H1 (cell line): ENCODE data around the gene TBCEL. TPM values are rescaled to one million over a fixed set of nuclear protein-coding genes. Genes with fewer than 3 reads are reported as not detected.

Experiments
- CTCF ChIA-PET: fragments of 300-600 bp; sonication (Branson Sonifier 250); formaldehyde crosslinking; loops from one replicate; lab custom pipeline; 2021; ENCODE audit not compliant: partially characterized antibody; lab: Charles Lee
- POLR2A ChIA-PET: fragments of 300-600 bp; sonication (Branson Sonifier 250); formaldehyde crosslinking; loops from one replicate; lab custom pipeline; 2021; ENCODE audit warnings: inconsistent platforms; ENCODE audit not compliant: partially characterized antibody; lab: Charles Lee
- DNase-seq, 2 experiments: peaks; one replicate each; pipeline versions ENCODE4 v3.0.0 to v3.0.0-alpha.2; 2010 to 2022; ENCODE audit warnings: low spot score in 2 of 2, low read depth in 1 of 2, mixed read lengths in 1 of 2
- FAIRE-seq: peaks from 2 replicates; lab custom pipeline; 2011; peaks lifted over from hg19 to GRCh38; lab: Jason Lieb, UNC
- H2AFZ ChIP-seq: 2 replicates; pipeline ENCODE4 v1.8.1; 2012; ENCODE audit warnings: low read length, inconsistent platforms
- H2AK5ac ChIP-seq: 2 replicates; pipeline ENCODE4 v1.6.1; 2013; ENCODE audit warnings: low read depth, low read length
- H2BK120ac ChIP-seq: replicated peaks from 2 replicates; pipeline ENCODE3; 2013; ENCODE audit warnings: low read depth, low read length, inconsistent platforms
- H2BK12ac ChIP-seq: 2 replicates; pipeline ENCODE4 v1.6.1; 2013; ENCODE audit warnings: low read depth, low read length
- H2BK15ac ChIP-seq: 2 replicates; pipeline ENCODE4 v1.6.1; 2013; ENCODE audit warnings: low read length
- H2BK20ac ChIP-seq: 2 replicates; pipeline ENCODE4 v1.6.1; 2013; ENCODE audit warnings: low read length
- H2BK5ac ChIP-seq: 2 replicates; pipeline ENCODE4 v1.6.1; 2013; ENCODE audit warnings: low read depth, low read length
- H3K14ac ChIP-seq: 2 replicates; pipeline ENCODE4 v1.6.1; 2013; ENCODE audit warnings: inconsistent platforms; ENCODE audit not compliant: insufficient read length
- H3K18ac ChIP-seq: 2 replicates; pipeline ENCODE4 v1.6.1; 2013; ENCODE audit warnings: low read length; ENCODE audit errors: extremely low read depth
- H3K23ac ChIP-seq: 2 replicates; pipeline ENCODE4 v1.6.1; 2013; ENCODE audit warnings: inconsistent platforms; ENCODE audit not compliant: insufficient read length
- H3K23me2 ChIP-seq: 2 replicates; pipeline ENCODE4 v1.6.1; 2013; ENCODE audit warnings: low read depth, low read length
- H3K27ac ChIP-seq: 2 replicates; pipeline ENCODE4 v1.6.1; 2011; ENCODE audit warnings: low read depth, low read length, inconsistent platforms
- H3K27me3 ChIP-seq, 4 experiments: replicated peaks in 1 of 4; 1 replicate in 1 of 4; 2 replicates in 3 of 4; pipeline versions ENCODE4 v1.6.1 to v1.8.1; 2011 to 2013; ENCODE audit warnings: low read length in 3 of 4, mild to moderate bottlenecking in 3 of 4, inconsistent platforms in 2 of 4, mixed read lengths in 2 of 4, moderate library complexity in 1 of 4; ENCODE audit not compliant: control insufficient read depth in 3 of 4, insufficient read depth in 3 of 4; ENCODE audit errors: extremely low read depth in 1 of 4
- H3K36me3 ChIP-seq, 4 experiments: 2 replicates each; pipeline versions ENCODE4 v1.6.1 to v1.8.1; 2011 to 2013; ENCODE audit warnings: mild to moderate bottlenecking in 4 of 4, low read length in 3 of 4, moderate library complexity in 2 of 4, control low read depth in 1 of 4, inconsistent platforms in 1 of 4; ENCODE audit not compliant: insufficient read depth in 4 of 4, control insufficient read depth in 2 of 4
- H3K4ac ChIP-seq: replicated peaks from 2 replicates; pipeline ENCODE3; 2013; ENCODE audit warnings: low read length, low read depth, mixed read lengths, inconsistent platforms; ENCODE audit not compliant: insufficient read length
- H3K4me1 ChIP-seq, 4 experiments: replicated peaks in 1 of 4; 1 replicate in 1 of 4; 2 replicates in 3 of 4; pipeline versions ENCODE4 v1.6.1 to v1.8.1; 2011 to 2013; ENCODE audit warnings: low read length in 3 of 4, inconsistent platforms in 2 of 4, mixed read lengths in 1 of 4; ENCODE audit not compliant: insufficient read depth in 4 of 4, control insufficient read depth in 3 of 4
- H3K4me2 ChIP-seq, 2 experiments: 2 replicates each; pipeline versions ENCODE4 v1.6.1 to v1.8.1; 2011 to 2013; ENCODE audit warnings: low read depth in 2 of 2, low read length in 2 of 2, control low read depth in 1 of 2, inconsistent platforms in 1 of 2, mild to moderate bottlenecking in 1 of 2; ENCODE audit not compliant: insufficient read depth in 1 of 2
- H3K4me3 ChIP-seq, 4 experiments: fragments of 200-600, 300-600 bp in 1 of 4; sonication (generic), shearing (Covaris generic), sonication (Bioruptor Twin) in 1 of 4; 2 replicates each; pipeline versions ENCODE4 v1.5.1 to v1.8.1; 2011 to 2016; ENCODE audit warnings: low read length in 4 of 4, low read depth in 3 of 4, control low read depth in 2 of 4, inconsistent platforms in 2 of 4, mild to moderate bottlenecking in 2 of 4, mixed read lengths in 1 of 4, moderate library complexity in 1 of 4; ENCODE audit not compliant: insufficient read depth in 2 of 4; ENCODE audit errors: extremely low read depth in 1 of 4
- H3K56ac ChIP-seq: replicated peaks from 2 replicates; pipeline ENCODE3; 2013; ENCODE audit warnings: low read depth, mild to moderate bottlenecking, mixed read lengths, low read length, inconsistent platforms; ENCODE audit not compliant: insufficient read length
- H3K79me1 ChIP-seq: 2 replicates; pipeline ENCODE4 v1.6.1; 2013; ENCODE audit warnings: low read depth, low read length, control low read depth
- H3K79me2 ChIP-seq, 2 experiments: 2 replicates each; pipeline versions ENCODE4 v1.6.1 to v1.8.1; 2012 to 2013; ENCODE audit warnings: low read length in 2 of 2, mild to moderate bottlenecking in 2 of 2, inconsistent platforms in 1 of 2; ENCODE audit not compliant: insufficient read depth in 2 of 2, control insufficient read depth in 1 of 2
- H3K9ac ChIP-seq, 4 experiments: replicated peaks in 1 of 4; 1 replicate in 1 of 4; 2 replicates in 3 of 4; pipeline versions ENCODE4 v1.6.1 to v1.8.1; 2011 to 2013; ENCODE audit warnings: low read depth in 3 of 4, low read length in 3 of 4, control low read depth in 2 of 4, mild to moderate bottlenecking in 2 of 4, moderate library complexity in 2 of 4, inconsistent platforms in 1 of 4; ENCODE audit errors: extremely low read depth in 1 of 4
- H3K9me3 ChIP-seq, 2 experiments: 2 replicates each; pipeline versions ENCODE4 v1.6.1 to v1.8.1; 2012 to 2013; ENCODE audit warnings: mild to moderate bottlenecking in 2 of 2, moderate library complexity in 2 of 2, control low read depth in 1 of 2, inconsistent platforms in 1 of 2, low read depth in 1 of 2, low read length in 1 of 2, mixed read lengths in 1 of 2; ENCODE audit not compliant: insufficient read depth in 2 of 2
- H4K20me1 ChIP-seq, 2 experiments: replicated peaks in 1 of 2; 2 replicates each; pipeline versions ENCODE3 to v1.8.1; 2011 to 2013; ENCODE audit warnings: inconsistent platforms in 2 of 2, low read length in 2 of 2, mild to moderate bottlenecking in 1 of 2; ENCODE audit not compliant: insufficient read depth in 2 of 2, control insufficient read depth in 1 of 2
- H4K5ac ChIP-seq: 2 replicates; pipeline ENCODE4 v1.6.1; 2013; ENCODE audit warnings: low read length, low read depth, mixed read lengths, inconsistent platforms; ENCODE audit not compliant: insufficient read length
- H4K8ac ChIP-seq: 2 replicates; pipeline ENCODE4 v1.8.0; 2013; ENCODE audit warnings: mild to moderate bottlenecking, moderate library complexity, low read length, inconsistent platforms; ENCODE audit not compliant: insufficient read depth; ENCODE audit errors: extremely low read depth
- H4K91ac ChIP-seq: replicated peaks from 2 replicates; pipeline ENCODE3; 2013; ENCODE audit warnings: low read length, mixed read lengths, inconsistent platforms; ENCODE audit not compliant: insufficient read length
- BRCA1 ChIP-seq: IDR thresholded peaks from 2 replicates; pipeline ENCODE4 v1.6.1; 2012; ENCODE audit warnings: low read depth, low read length, improper control_type of control experiment
- CEBPB ChIP-seq: IDR thresholded peaks from 2 replicates; pipeline ENCODE4 v1.6.1; 2012; ENCODE audit warnings: low read depth, low read length
- FOSL1 ChIP-seq: IDR thresholded peaks from 2 replicates; pipeline ENCODE4 v1.6.1; 2011; ENCODE audit warnings: mild to moderate bottlenecking, low read depth, low read length, moderate library complexity; ENCODE audit not compliant: insufficient read depth
- JUND ChIP-seq: IDR thresholded peaks from 2 replicates; pipeline ENCODE4 v1.6.1; 2011; ENCODE audit warnings: mild to moderate bottlenecking, improper control_type of control experiment, low read length
- KDM1A ChIP-seq: fragments of 200-600, 300-600 bp; sonication (generic); IDR thresholded peaks from 2 replicates; pipeline ENCODE4 v1.7.1; 2016; ENCODE audit warnings: mild to moderate bottlenecking, low read length, borderline replicate concordance
- POU5F1 ChIP-seq: IDR thresholded peaks from 2 replicates; pipeline ENCODE4 v1.6.1; 2011; ENCODE audit warnings: low read depth, mild to moderate bottlenecking, low read length, moderate library complexity
- RAD21 ChIP-seq, 2 experiments: IDR thresholded peaks in 1 of 2; conservative IDR thresholded peaks in 1 of 2; 2 replicates each; pipeline ENCODE4 v1.6.1; 2011; ENCODE audit warnings: low read depth in 2 of 2, low read length in 2 of 2, improper control_type of control experiment in 1 of 2, inconsistent platforms in 1 of 2, mild to moderate bottlenecking in 1 of 2, moderate library complexity in 1 of 2
- RBBP5 ChIP-seq: IDR thresholded peaks from 2 replicates; pipeline ENCODE4 v1.7.1; 2012; ENCODE audit warnings: low read depth, mild to moderate bottlenecking, inconsistent platforms, low read length, moderate library complexity, borderline replicate concordance
- WGBS, 2 experiments: shearing (Covaris generic) in 1 of 2; methylation state at CpG; one replicate each; pipeline versions ENCODE4 v1.1.6 to v1.1.7; 2013 to 2015; ENCODE audit warnings: low lambda C conversion rate in 2 of 2, mixed read lengths in 2 of 2, inconsistent platforms in 1 of 2, low coverage in 1 of 2, missing lambda C conversion rate in 1 of 2; ENCODE audit not compliant: insufficient replicate concordance in 2 of 2, insufficient coverage in 1 of 2, insufficient read length in 1 of 2; ENCODE audit errors: extremely low coverage in 1 of 2, missing lambda C conversion rate in 1 of 2; 5-methylcytosine and 5-hydroxymethylcytosine counted together
- polyA plus RNA-seq, 7 experiments: library from polyadenylated mRNA; depleted of rRNA in 3 of 7; stranded (reverse) in 5 of 7; unstranded in 2 of 7; fragments of >200 nt in 5 of 7; fragments of 200-250 nt in 2 of 7; gene quantifications; 1 replicate in 5 of 7; 2 replicates in 1 of 7; 4 replicates in 1 of 7; pipeline versions ENCODE4 v1.2.1 to v1.2.3, GENCODE V29; 2011 to 2013; ENCODE audit warnings: missing spikeins in 2 of 7, mixed read lengths in 2 of 7
- total RNA-seq: library from RNA; stranded (reverse); fragmentation: NEBNext Ultra II Directional; extraction: Animal tissue kit (Norgen Biotek cat#: 25700); gene quantifications from 2 replicates; pipeline ENCODE4 v1.2.1, GENCODE V29; 2021

Gene TBCEL
- total and polyA plus RNA-seq, 2 of the 8 experiments (the other 6 are each of a cell fraction or from before 2014, with no cell fraction given) = 3.9 to 16.0 TPM

GRCh38 chr11:121140369-121140768, 116.5 kb downstream of the TBCEL start:
- FAIRE-seq = no peak
- Histone ChIP-seq H4K20me1 (peaks cover 0 to 3% of the 10 kb centered on the region in 2 experiments), H2AFZ (no peak overlapping the region)

More at GRCh38 chr11:121140369-121140768, 116.5 kb downstream of the TBCEL start:
- Histone ChIP-seq H2AK5ac (no peak overlapping the region), H4K5ac (no peak overlapping the region), H3K56ac (no peak overlapping the region), H3K4me1 (no peaks in the 10 kb centered on the region), H3K4me2 (no peak overlapping the region), H2BK120ac (no peak overlapping the region), H3K9ac (no peak overlapping the region), H3K4me3 (no peak overlapping the region), H3K23me2 (no peaks in the 10 kb centered on the region), H3K14ac (no peak overlapping the region), H3K27me3 (no peaks in the 10 kb centered on the region), H3K36me3 (no peaks in the 10 kb centered on the region), H3K23ac (no peak overlapping the region), H3K79me2 (no peaks in the 10 kb centered on the region), H4K91ac (no peak overlapping the region), H2BK12ac (no peak overlapping the region), H2BK5ac (no peak overlapping the region), H3K27ac (no peak overlapping the region), H3K9me3 (no peaks in the 10 kb centered on the region), H2BK15ac (no peak overlapping the region), H3K18ac (no peak overlapping the region), H2BK20ac (no peak overlapping the region), H3K79me1 (no peaks in the 10 kb centered on the region), H4K8ac (no peak overlapping the region), H3K4ac (no peak overlapping the region)
- ChIA-PET CTCF (interaction anchor here (1.0 to 1.1 kb wide), 2 partner anchors 13 to 54 kb away, joined by 3 read pairs; no protein-coding TSS in a partner anchor), POLR2A (no interaction called here)
- TF ChIP-seq RAD21 (IDR thresholded peaks at IDR 0.05 in 1 of 2, conservative IDR thresholded peaks at IDR 0.05 in 1 of 2; ENCODE audit: low read depth in 2 of 2, low read length in 2 of 2) (no peak), BRCA1 (no peak), JUND (no peak), RBBP5 (no peak), CEBPB (no peak), POU5F1 (no peak), FOSL1 (no peak), KDM1A (no peak)
- 93% methylated on average over 8 of the region's 8 CpGs; no CpG with 5 or more reads in 1 of the 2 experiments for WGBS, 2 experiments
- DNase-seq = no peak
